Measurements from ENCODE around the gene TLR9.

The TLR9 gene

DNA sequence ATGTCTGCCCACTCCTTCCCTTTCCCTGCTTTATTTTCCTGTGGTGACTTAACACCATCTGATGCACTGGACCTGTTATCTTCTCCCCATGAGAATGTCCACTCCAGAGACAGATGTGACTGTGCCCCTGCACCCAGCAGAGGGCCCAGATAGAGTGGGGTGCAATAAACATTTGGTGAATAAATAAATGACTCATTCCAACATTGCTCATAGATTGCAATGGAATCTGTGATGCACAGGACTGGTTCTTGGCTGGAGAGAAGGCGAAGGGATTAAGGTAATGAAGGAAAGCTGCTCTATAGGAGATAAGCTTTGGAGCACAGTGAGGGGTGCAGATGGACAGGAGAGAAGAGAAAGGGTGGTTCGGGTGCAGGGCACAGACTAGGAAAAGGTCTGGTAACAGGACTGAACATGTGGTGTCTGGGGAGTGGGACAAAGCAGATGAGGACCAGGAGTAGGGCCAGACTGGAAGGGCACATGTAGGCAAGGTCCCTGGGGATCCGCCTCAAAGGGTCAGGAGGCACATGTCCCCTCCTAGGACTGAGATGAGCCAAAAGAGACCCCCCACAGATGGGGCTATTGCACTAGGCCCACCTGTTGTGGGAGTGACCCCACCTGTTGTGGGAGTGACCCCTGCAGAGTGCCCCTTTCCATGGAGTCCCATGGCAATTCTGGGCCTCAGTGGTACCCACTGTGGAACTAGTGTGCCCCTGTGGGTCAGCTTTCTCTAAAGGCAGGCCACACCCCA lies 53.8 kb downstream of the TLR9 start:
- no peak for DNase-seq
- no peaks in the 10 kb centered on the region for H3K9me3 ChIP-seq (ENCODE audit: control extremely low read depth in 1 of 5, control insufficient read depth in 4 of 5, insufficient read depth in 2 of 5, low read depth in 1 of 5, low read length in 4 of 5)
- CTCF ChIA-PET = interaction anchor here (0.7 to 1.5 kb wide), 3 partner anchors 10 to 21 kb away, joined by 3 to 4 read pairs (median 3); no protein-coding TSS in a partner anchor
- no peak overlapping the region for H3K4me3 ChIP-seq (ENCODE audit: control insufficient read depth in 1 of 7, extremely low read depth in 1 of 7, insufficient read depth in 4 of 7, low read depth in 2 of 7, low read length in 6 of 7)
- peaks cover 0 to 3% (median 0%) of the 10 kb centered on the region in 4 experiments for H3K4me1 ChIP-seq (ENCODE audit: control extremely low read depth in 1 of 4, control insufficient read depth in 4 of 4, insufficient read depth in 4 of 4, low read length in 3 of 4)
- H3K27me3 ChIP-seq (replicated peaks in 2 of 5; ENCODE audit: control insufficient read depth in 4 of 5, insufficient read depth in 5 of 5, low read length in 4 of 5) = no peaks in the 10 kb centered on the region
- no peaks in the 10 kb centered on the region for H3K36me3 ChIP-seq (ENCODE audit: control insufficient read depth in 4 of 4, insufficient read depth in 4 of 4, low read length in 3 of 4)
- H3K27ac ChIP-seq (ENCODE audit: insufficient read depth in 1 of 2, low read depth in 1 of 2, low read length in 2 of 2, poor library complexity in 1 of 2, severe bottlenecking in 2 of 2) = no peak overlapping the region
- WGBS (ENCODE audit: insufficient coverage) = 100% methylated on average over 3 of the region's 3 CpGs
- POLR2A ChIA-PET = no interaction called here

Data from common myeloid progenitor, CD34-positive (primary cell).